ENCODE results near the gene IRF7.

The IRF7 gene

DNA sequence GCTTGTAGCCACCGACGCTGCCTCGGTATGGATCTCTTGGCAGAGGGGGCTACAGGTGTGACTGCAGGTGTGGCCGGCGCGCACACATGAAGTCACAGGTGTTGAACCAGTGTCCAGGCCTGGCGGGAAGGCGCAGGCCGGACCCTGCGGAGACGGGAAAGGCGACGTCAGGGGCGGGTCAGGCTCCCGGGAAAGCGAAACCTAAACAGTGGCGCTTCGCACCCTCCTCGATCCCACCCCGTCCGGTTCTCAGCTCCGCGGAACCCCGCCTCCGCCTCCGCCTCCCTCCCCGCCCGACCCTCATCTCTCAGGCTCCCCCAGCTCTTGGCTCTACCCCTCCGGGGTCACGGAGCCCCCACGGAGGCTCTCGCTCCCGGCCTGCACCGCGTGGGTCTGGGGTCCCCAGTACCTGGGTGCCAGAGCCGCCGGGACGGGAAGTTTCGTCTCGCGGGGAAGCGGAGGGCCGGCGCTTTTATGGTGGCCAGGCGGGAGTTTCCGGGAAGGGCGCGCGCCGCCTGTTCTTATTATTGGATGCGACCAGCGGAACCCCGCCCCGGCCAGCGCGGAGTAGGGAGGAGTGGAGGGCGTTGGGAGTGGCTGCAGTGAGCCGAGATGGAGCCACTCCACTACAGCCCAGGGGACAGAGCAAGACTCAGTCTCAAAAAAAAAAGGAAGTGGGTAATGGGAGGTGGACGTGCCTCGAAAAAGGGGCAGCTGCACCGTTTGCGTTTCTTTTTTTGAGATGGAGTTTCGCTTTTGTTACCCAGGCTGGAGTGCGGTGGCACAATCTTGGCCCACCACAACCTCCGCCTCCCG is at the start of gene IRF7:
TSS of gene IRF7 (minus strand) at position 447 of the 816 bp plus-strand sequence. CDS start 586 bp downstream, outside the sequence.
- H3K4me3 ChIP-seq (ENCODE audit: low read length in 2 of 2): peak within 1 kb of the TSS; percentile 63 to 86
- peak within 1 kb of the TSS; percentile 69 to 87 for H3K9ac ChIP-seq (ENCODE audit: low read length in 2 of 2)
- H3K4me1 ChIP-seq (ENCODE audit: control insufficient read depth, insufficient read depth, low read length): peaks cover 11% of the 10 kb centered on the region
- peaks cover 14% of the 10 kb centered on the region in 2 donors for H3K36me3 ChIP-seq (ENCODE audit: control insufficient read depth in 2 of 2, insufficient read depth in 2 of 2, low read length in 2 of 2)
- peak within 1 kb of the TSS; percentile 87 for H3K27ac ChIP-seq (ENCODE audit: low read length)
- no peaks in the 10 kb centered on the region for H3K27me3 ChIP-seq (ENCODE audit: control insufficient read depth in 1 of 2, insufficient read depth in 2 of 2, low read length in 2 of 2)
- H3K9me3 ChIP-seq (ENCODE audit: control insufficient read depth in 2 of 2, low read length in 2 of 2): no peaks in the 10 kb centered on the region

DNA sequence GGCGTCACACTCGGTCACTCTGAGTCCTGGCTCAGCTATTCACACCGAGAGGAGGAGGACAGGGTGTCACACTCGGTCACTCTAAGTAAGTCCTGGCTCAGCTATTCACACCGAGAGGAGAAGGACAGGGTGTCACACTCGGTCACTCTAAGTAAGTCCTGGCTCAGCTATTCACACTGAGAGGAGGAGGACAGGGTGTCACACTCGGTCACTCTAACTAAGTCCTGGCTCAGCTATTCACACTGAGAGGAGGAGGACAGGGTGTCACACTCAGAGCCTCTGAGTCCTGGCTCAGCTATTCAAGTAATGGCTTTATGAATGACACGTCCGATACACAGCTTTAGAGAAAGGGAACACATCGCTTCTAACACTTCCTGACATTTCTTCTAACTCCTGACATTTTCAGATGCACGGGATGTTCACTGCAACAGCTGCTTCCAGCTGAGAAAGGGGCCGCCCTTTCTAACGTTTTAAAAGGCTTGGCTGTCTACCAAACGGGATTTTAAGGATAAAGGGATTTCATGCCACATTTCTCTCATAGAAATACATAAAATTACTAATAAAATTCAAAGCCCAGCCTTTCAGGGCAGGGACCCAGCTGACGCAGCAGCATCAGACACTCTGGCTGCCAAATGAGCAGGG is 49.4 kb upstream of the IRF7 start:
- H3K9ac ChIP-seq (ENCODE audit: low read length in 2 of 2): no peak overlapping the region
- H3K4me1 ChIP-seq (ENCODE audit: control insufficient read depth, insufficient read depth, low read length): peaks cover 11% of the 10 kb centered on the region
- peaks cover 3 to 12% of the 10 kb centered on the region in 2 donors for H3K36me3 ChIP-seq (ENCODE audit: control insufficient read depth in 2 of 2, insufficient read depth in 2 of 2, low read length in 2 of 2)
- no peaks in the 10 kb centered on the region for H3K9me3 ChIP-seq (ENCODE audit: control insufficient read depth in 2 of 2, low read length in 2 of 2)
- H3K27me3 ChIP-seq (ENCODE audit: control insufficient read depth in 1 of 2, insufficient read depth in 2 of 2, low read length in 2 of 2): no peaks in the 10 kb centered on the region
- H3K27ac ChIP-seq (ENCODE audit: low read length): peak overlapping the region; percentile 41
- H3K4me3 ChIP-seq (ENCODE audit: low read length in 2 of 2): peak overlapping the region in 1 of 2 donors; percentile 29

DNA sequence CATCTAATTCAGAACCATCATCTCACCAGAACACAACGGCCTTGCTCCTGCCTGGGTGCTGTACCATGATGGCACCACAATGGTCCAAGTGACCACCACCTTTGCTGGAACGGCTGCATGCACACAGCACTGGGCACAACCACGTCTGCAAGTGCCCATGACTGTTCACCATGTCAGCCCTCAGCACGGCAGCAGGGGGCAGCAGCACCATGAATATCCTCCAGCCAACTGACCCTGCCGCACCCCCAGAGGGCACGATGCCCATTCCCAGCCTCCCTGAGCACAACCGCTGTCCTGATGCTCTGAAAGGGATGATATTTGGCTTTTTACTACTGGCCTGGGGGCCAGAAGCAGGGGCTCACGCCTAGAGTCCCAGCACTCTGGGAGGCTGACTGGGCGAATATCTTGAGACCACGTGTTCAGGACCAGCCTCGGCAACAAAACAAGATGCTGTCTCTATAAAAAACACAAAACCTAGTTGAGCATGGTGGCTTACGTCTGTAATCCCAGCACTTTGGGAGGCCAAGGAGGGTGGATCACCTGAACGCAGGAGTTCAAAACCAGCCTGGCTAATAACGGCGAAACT is 47.0 kb upstream of the IRF7 start:
- no peak overlapping the region for H3K27ac ChIP-seq (ENCODE audit: low read length)
- H3K36me3 ChIP-seq (ENCODE audit: control insufficient read depth in 2 of 2, insufficient read depth in 2 of 2, low read length in 2 of 2): peaks cover 10 to 16% of the 10 kb centered on the region in 2 donors
- H3K4me3 ChIP-seq (ENCODE audit: low read length in 2 of 2): no peak overlapping the region
- no peaks in the 10 kb centered on the region for H3K9me3 ChIP-seq (ENCODE audit: control insufficient read depth in 2 of 2, low read length in 2 of 2)
- no peaks in the 10 kb centered on the region for H3K27me3 ChIP-seq (ENCODE audit: control insufficient read depth in 1 of 2, insufficient read depth in 2 of 2, low read length in 2 of 2)
- H3K4me1 ChIP-seq (ENCODE audit: control insufficient read depth, insufficient read depth, low read length): peaks cover 11% of the 10 kb centered on the region
- no peak overlapping the region for H3K9ac ChIP-seq (ENCODE audit: low read length in 2 of 2)

DNA sequence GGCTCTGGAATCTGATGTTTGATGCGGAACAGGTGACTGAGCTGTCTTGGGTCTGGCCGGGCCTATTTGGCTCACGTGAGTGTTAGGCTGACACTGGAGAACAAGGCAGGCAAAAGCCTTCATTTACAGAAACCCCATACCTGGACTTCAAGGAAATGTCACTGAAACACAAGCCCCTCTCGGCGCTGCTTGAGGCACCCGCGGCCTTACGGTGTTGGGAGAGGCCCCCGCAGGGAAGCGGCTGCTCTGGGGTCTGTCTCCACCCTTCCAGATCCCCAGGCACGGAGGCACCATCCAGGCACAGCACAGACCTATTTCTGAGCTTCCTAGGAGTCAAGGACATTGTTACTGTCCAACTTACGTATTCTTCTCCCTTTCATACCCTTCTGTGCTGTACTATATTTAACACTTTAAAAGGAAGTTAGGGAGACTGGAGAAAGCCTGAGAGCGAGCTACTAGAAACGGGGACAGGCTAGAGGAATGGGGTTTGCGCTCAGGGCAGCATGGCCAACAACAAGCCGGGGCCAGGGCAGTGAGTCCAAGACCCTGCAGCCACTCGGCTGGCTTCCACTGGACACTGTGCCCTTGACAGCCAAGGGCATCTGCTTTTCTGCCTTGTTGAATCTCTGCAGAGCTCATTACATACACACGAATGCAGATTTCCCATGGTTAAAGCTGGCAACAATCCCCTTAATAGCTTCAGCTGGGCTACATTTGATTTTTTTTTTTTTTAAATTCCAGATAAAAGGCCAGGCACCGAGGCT is 45.1 kb upstream of the IRF7 start:
- no peak overlapping the region for H3K27ac ChIP-seq (ENCODE audit: low read length)
- H3K9me3 ChIP-seq (ENCODE audit: control insufficient read depth in 2 of 2, low read length in 2 of 2): no peaks in the 10 kb centered on the region
- no peak overlapping the region for H3K9ac ChIP-seq (ENCODE audit: low read length in 2 of 2)
- peaks cover 11% of the 10 kb centered on the region for H3K4me1 ChIP-seq (ENCODE audit: control insufficient read depth, insufficient read depth, low read length)
- H3K36me3 ChIP-seq (ENCODE audit: control insufficient read depth in 2 of 2, insufficient read depth in 2 of 2, low read length in 2 of 2): peaks cover 10 to 19% of the 10 kb centered on the region in 2 donors
- no peaks in the 10 kb centered on the region for H3K27me3 ChIP-seq (ENCODE audit: control insufficient read depth in 1 of 2, insufficient read depth in 2 of 2, low read length in 2 of 2)
- H3K4me3 ChIP-seq (ENCODE audit: low read length in 2 of 2): no peak overlapping the region

DNA sequence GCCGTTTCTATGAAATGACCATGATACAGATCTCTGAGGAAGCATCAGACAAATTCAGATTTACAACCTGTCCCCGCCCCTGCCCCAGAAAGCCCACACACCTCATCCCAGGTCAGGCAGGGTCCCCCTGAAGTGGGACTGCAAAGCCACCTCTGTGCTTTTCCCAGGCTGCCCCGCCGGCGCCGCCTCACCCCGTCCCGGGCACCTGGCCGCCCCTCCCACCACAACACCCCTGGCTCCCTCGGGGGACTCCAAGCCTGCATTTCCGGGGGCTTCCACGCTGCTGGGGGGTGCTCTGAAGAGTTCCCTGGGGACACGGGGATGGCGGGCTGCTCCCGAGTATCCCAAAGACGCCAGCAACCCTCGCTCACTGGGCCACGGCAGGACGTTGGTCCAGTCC is 44.5 kb upstream of the IRF7 start:
- H3K27me3 ChIP-seq (ENCODE audit: control insufficient read depth in 1 of 2, insufficient read depth in 2 of 2, low read length in 2 of 2): no peaks in the 10 kb centered on the region
- H3K27ac ChIP-seq (ENCODE audit: low read length): no peak overlapping the region
- no peaks in the 10 kb centered on the region for H3K9me3 ChIP-seq (ENCODE audit: control insufficient read depth in 2 of 2, low read length in 2 of 2)
- no peak overlapping the region for H3K9ac ChIP-seq (ENCODE audit: low read length in 2 of 2)
- peaks cover 10 to 15% of the 10 kb centered on the region in 2 donors for H3K36me3 ChIP-seq (ENCODE audit: control insufficient read depth in 2 of 2, insufficient read depth in 2 of 2, low read length in 2 of 2)
- H3K4me1 ChIP-seq (ENCODE audit: control insufficient read depth, insufficient read depth, low read length): peaks cover 5% of the 10 kb centered on the region
- no peak overlapping the region for H3K4me3 ChIP-seq (ENCODE audit: low read length in 2 of 2)

DNA sequence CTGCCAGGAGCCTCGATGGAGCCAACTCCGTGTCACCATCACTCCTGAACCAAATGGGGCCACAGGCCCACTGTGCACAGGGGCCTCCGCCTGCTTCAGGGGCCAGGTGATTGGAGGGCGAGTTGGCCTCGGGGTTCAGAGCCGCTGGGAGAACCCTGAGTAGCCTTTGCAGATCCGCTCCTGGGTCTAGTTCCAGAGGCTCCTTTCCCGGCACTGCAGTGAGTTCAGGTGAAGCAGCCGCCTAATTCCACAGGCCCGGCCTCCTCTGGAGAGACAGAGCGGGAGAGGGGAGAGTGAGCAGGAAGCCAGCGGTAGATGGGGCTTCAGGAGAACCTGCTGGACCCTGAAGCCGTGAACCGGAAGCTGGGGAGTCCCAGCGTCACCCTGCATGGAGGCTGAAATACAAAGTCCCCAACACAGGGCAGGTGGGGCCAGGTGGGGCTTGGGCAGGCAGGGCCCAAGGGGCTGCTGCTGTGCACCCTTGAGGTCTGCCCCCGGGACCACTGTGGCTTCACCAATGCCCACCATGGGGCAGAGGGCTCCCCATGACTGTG is 43.9 kb upstream of the IRF7 start:
- H3K36me3 ChIP-seq (ENCODE audit: control insufficient read depth in 2 of 2, insufficient read depth in 2 of 2, low read length in 2 of 2): peaks cover 10 to 15% of the 10 kb centered on the region in 2 donors
- no peaks in the 10 kb centered on the region for H3K9me3 ChIP-seq (ENCODE audit: control insufficient read depth in 2 of 2, low read length in 2 of 2)
- H3K27ac ChIP-seq (ENCODE audit: low read length): no peak overlapping the region
- H3K27me3 ChIP-seq (ENCODE audit: control insufficient read depth in 1 of 2, insufficient read depth in 2 of 2, low read length in 2 of 2): no peaks in the 10 kb centered on the region
- peaks cover 4% of the 10 kb centered on the region for H3K4me1 ChIP-seq (ENCODE audit: control insufficient read depth, insufficient read depth, low read length)
- no peak overlapping the region for H3K4me3 ChIP-seq (ENCODE audit: low read length in 2 of 2)
- no peak overlapping the region for H3K9ac ChIP-seq (ENCODE audit: low read length in 2 of 2)

DNA sequence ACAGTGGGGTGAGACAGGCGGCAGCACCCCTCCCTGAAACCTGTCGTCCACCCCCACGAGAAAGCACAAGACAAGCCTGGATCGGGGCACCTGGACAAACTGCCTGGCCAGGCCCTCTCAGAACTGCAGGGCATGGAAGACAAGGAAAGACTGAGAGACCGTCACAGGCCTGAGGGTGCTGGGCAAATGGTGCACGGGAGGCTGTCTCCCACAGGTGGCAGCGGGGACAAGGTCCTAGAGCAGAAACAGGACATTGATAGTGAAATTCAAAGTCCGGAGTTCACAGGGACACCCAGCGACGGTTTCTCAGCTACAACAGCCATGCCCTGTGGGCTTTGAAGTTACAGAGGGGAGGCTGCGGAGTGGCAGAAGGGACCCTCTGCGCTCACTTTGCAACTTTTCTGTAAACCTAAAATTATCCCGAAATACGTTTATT is 42.0 kb upstream of the IRF7 start:
- no peak overlapping the region for H3K27ac ChIP-seq (ENCODE audit: low read length)
- H3K36me3 ChIP-seq (ENCODE audit: control insufficient read depth in 2 of 2, insufficient read depth in 2 of 2, low read length in 2 of 2): peaks cover 13 to 15% of the 10 kb centered on the region in 2 donors
- H3K9ac ChIP-seq (ENCODE audit: low read length in 2 of 2): no peak overlapping the region
- no peak overlapping the region for H3K4me3 ChIP-seq (ENCODE audit: low read length in 2 of 2)
- H3K4me1 ChIP-seq (ENCODE audit: control insufficient read depth, insufficient read depth, low read length): peaks cover 2% of the 10 kb centered on the region
- no peaks in the 10 kb centered on the region for H3K9me3 ChIP-seq (ENCODE audit: control insufficient read depth in 2 of 2, low read length in 2 of 2)
- no peaks in the 10 kb centered on the region for H3K27me3 ChIP-seq (ENCODE audit: control insufficient read depth in 1 of 2, insufficient read depth in 2 of 2, low read length in 2 of 2)

DNA sequence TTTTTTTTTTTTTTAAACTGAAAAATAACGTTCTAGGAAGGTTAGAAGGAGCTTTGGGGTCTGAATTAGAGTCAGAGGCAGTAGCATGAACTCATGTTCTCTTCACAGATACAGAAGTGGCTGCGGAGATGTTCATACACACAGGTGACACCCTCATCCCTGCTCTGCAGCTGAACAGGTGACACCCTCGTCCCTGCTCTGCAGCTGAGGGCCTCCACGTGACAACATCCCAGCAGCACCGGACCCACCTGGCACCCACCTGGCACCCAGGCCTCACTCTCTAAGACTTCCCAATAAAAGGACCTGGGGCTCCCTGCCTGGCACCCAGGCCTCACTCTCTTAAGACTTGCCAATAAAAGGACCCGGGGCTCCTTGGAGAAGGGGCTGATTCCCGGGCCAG is 41.1 kb upstream of the IRF7 start:
- Histone ChIP-seq H3K36me3 (ENCODE audit: control insufficient read depth in 2 of 2, insufficient read depth in 2 of 2, low read length in 2 of 2) (peaks cover 13 to 15% of the 10 kb centered on the region in 2 donors), H3K9ac (ENCODE audit: low read length in 2 of 2) (no peak overlapping the region), H3K27me3 (ENCODE audit: control insufficient read depth in 1 of 2, insufficient read depth in 2 of 2, low read length in 2 of 2) (no peaks in the 10 kb centered on the region), H3K9me3 (ENCODE audit: control insufficient read depth in 2 of 2, low read length in 2 of 2) (no peaks in the 10 kb centered on the region), H3K4me3 (ENCODE audit: low read length in 2 of 2) (no peak overlapping the region), H3K4me1 (ENCODE audit: control insufficient read depth, insufficient read depth, low read length) (no peaks in the 10 kb centered on the region), H3K27ac (ENCODE audit: low read length) (no peak overlapping the region)

DNA sequence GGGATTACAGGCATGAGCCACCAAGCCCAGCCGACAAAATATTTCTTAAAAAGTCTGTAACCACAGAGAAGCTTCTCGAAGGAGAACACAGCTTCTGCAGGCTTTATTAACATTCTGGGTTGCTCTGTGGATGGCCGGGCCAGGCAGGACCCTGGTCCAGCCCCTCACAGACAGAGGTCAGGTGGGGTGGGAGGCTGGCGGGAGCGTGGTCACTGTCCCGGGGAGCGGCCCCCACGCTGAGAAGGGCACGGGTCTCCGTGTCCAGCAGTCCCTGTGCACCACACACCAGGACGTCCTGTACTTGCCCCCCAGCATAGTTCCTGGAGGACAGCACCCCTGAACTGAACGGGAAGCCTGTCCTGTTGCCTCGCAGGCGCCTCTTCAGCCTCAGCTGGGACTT is 40.7 kb upstream of the IRF7 start:
- H3K4me1 ChIP-seq (ENCODE audit: control insufficient read depth, insufficient read depth, low read length): no peaks in the 10 kb centered on the region
- peaks cover 13 to 15% of the 10 kb centered on the region in 2 donors for H3K36me3 ChIP-seq (ENCODE audit: control insufficient read depth in 2 of 2, insufficient read depth in 2 of 2, low read length in 2 of 2)

DNA sequence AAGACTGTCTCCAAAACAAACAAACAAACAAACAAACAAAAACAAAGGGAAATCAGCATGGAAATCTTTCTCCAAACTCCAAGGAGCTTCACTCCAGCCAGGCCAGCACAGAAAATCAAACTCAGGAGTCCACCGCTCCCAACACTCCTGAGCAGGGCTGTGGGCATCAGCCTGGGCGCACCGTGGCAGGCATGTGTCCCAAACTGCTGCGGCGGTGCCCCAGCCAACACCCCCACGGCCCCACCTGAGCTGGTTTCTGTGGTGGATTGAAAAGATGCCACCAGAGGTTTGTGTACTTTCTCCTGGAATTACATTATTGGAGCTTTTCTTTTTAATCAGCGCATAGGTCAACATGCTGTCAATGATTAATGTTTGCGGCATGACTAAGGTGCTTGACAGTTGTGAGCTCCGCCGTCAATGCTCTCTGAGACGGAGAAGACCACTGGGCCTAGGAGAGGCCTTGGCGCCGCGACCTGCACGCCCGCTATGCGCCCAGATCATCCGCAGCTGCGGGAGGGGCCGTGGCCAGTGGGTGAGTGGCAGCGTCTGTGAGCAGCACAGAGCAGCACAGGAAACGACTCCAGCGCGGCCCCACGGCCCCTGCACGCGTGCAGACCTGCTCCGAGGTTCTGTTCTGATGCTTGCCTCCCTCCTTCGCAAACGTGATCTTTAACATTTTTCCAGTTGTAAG is 39.4 kb upstream of the IRF7 start:
- H3K9ac ChIP-seq (ENCODE audit: low read length in 2 of 2): no peak overlapping the region
- no peak overlapping the region for H3K4me3 ChIP-seq (ENCODE audit: low read length in 2 of 2)
- no peaks in the 10 kb centered on the region for H3K27me3 ChIP-seq (ENCODE audit: control insufficient read depth in 1 of 2, insufficient read depth in 2 of 2, low read length in 2 of 2)
- no peaks in the 10 kb centered on the region for H3K9me3 ChIP-seq (ENCODE audit: control insufficient read depth in 2 of 2, low read length in 2 of 2)
- H3K36me3 ChIP-seq (ENCODE audit: control insufficient read depth in 2 of 2, insufficient read depth in 2 of 2, low read length in 2 of 2): peaks cover 13% of the 10 kb centered on the region in 2 donors
- H3K27ac ChIP-seq (ENCODE audit: low read length): no peak overlapping the region
- no peaks in the 10 kb centered on the region for H3K4me1 ChIP-seq (ENCODE audit: control insufficient read depth, insufficient read depth, low read length)

More for the DNA sequence above, 40.7 kb upstream of the IRF7 start:
- Histone ChIP-seq H3K4me3 (ENCODE audit: low read length in 2 of 2) (no peak overlapping the region), H3K27ac (ENCODE audit: low read length) (no peak overlapping the region), H3K9ac (ENCODE audit: low read length in 2 of 2) (no peak overlapping the region), H3K27me3 (ENCODE audit: control insufficient read depth in 1 of 2, insufficient read depth in 2 of 2, low read length in 2 of 2) (no peaks in the 10 kb centered on the region), H3K9me3 (ENCODE audit: control insufficient read depth in 2 of 2, low read length in 2 of 2) (no peaks in the 10 kb centered on the region)

All from stomach smooth muscle (tissue), 2 donors.